ENCODE data around the gene PRAMEF6.
"Not testable (repeated sequence)": the region's sequence is repeated elsewhere in the genome, so short reads cannot be mapped to it uniquely, and the experiment has no call there.

PRAMEF6 gene

GRCh38 chr1:12947480-12947879 lies at the start of gene PRAMEF6:
PRAMEF6 (minus strand) TSS chr1:12947580; CDS start chr1:12942518, 5,062 bp downstream.
- not testable (repeated sequence) for DNase-seq

DNA sequence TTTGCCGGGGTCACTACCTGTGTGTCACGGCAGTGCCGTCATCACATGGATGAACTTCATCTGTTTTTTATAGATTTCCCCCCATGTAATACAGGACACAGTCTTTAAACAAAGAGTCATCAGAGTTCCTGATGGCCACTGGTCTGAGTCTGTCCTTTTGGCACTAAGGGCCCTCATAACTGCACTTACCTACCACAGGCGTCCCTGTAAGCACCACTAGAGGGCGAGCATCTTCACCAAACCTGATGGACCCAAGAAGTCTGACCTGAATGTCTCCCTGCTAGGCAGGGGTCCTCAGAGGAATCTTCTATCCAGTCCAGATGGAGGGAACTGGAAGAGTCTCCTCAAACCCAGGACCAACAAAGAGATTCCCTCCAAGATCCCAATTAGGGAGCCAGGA lies 23.0 kb downstream of the PRAMEF6 start:
- DNase-seq: not testable (repeated sequence)

- DNase-seq: not testable (repeated sequence)
These were observed 25.6 kb downstream of the PRAMEF6 start for GRCh38 chr1:12921749-12922148.

GRCh38 chr1:12916310-12916709 lies 31.1 kb downstream of the PRAMEF6 start, which contains the start of gene PRAMEF7:
PRAMEF7 (plus strand) TSS chr1:12916610; CDS start chr1:12917693, 1,083 bp downstream.
- not testable (repeated sequence) for DNase-seq

DNA sequence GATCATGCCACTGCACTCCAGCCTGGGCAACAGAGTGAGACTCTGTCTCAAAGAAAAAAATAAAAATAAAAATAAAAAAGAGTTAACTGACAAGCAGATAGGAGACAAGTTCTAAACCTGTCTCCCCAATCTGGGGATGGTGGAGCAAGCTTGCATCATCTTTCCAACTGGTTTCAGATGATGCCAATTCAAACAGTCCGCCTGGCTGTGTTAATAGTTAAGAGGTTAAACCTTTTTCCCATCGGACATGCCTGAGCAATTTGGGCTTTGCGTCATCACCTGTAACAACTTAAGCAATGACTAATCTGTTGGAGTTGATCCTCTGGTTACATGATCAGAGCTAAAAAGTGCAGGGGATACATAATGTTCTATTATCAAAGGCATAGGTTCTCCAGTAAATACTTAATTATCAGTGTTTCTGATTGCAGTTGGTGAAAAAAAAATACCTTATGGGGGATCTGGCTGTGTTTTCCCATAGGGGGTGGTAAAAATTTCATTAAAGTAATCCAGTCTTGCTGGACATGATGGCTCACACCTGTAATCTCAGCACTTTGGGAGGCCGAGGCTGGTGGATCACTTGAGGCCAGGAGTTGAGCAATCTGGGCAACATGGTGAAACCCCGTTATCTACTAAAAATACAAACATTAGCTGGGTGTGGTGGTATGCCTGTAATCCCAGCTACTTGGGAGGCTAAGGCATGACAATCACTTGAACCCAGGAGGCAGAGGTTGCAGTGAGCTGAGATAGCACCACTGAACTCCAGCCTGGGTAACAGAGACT lies 43.4 kb downstream of the PRAMEF6 start:
- DNase-seq: not testable (repeated sequence)

DNA sequence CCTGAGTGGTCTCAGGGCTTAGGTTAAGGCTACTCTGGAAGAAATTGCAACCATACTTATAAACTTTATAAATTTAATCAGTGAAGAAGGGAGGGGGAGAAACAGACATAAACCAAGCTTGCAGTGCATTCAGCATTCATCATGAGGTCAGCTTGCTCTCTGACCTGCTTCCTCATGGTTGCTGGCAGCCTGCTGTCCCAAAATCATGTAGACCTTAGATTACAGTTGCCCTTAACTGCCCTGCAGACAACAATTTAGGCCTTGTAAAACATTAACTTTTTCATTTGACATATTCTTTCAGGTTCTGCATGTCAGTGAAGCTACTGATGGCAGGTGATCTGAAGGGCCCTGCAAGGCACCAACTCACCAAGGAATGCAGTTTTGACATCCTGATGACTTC lies 48.2 kb downstream of the PRAMEF6 start:
- DNase-seq: not testable (repeated sequence)

DNA sequence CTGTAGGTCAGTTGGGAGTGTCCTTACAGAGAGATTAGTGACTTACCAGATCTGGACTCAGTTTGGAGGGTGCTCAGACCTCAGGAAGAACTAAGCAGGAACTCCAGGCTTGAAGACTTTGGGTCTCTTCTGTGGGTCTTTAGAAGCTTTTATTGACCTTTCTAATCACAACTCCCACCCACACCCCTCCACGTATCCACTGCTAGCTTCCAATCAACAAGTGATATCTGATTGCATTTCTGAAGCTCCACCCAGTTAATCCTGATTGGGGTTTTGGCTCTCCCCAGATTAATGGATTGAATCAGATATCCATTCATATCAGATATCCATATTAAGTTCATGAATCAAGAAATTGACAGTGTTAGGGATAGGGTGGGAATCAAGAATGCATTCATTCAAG lies 49.2 kb downstream of the PRAMEF6 start, which contains the start of gene PRAMEF10:
TSS of gene PRAMEF10 (minus strand) at position 101 of the 400 bp plus-strand sequence. CDS start 2,423 bp downstream, outside the sequence.
- not testable (repeated sequence) for DNase-seq

Data from CD4-positive, alpha-beta T cell treated with Interleukin-15 for 1 hour (primary cell).